Heart right ventricle (tissue), 16 donors: ENCODE measurements around the gene REEP6. TPM values are rescaled to one million over a fixed set of nuclear protein-coding genes. Genes with fewer than 3 reads are reported as not detected.

ENCODE experiments used
- ATAC-seq, 8 donors: fragments of 200-7000 bp; cut with Tn5 transposase; one replicate each; pipeline ENCODE4 v1.9.1; 2020; ENCODE audit warnings: mild to moderate bottlenecking in 8 of 8, moderate library complexity in 8 of 8, moderate number of reproducible peaks in 1 of 8
- DNase-seq, 2 donors: peaks; one replicate each; pipeline ENCODE4 v3.0.0-alpha.2; 2020
- H3K27ac ChIP-seq, 10 donors: fragments of 200-600 bp; sonication (generic) in 2 of 10; one replicate each; pipeline versions ENCODE4 v1.5.0 to v1.8.0; 2020 to 2022; ENCODE audit warnings: mild to moderate bottlenecking in 3 of 10
- H3K27me3 ChIP-seq, 7 donors: fragments of 200-600 bp; one replicate each; pipeline ENCODE4 v1.8.0; 2021 to 2022; ENCODE audit warnings: mild to moderate bottlenecking in 2 of 7
- H3K36me3 ChIP-seq, 9 donors: fragments of 200-600 bp; sonication (generic) in 1 of 9; one replicate each; pipeline versions ENCODE4 v1.5.0 to v1.8.0; 2020 to 2022; ENCODE audit warnings: mild to moderate bottlenecking in 2 of 9
- H3K4me1 ChIP-seq, 9 donors: fragments of 200-600 bp; sonication (generic) in 1 of 9; one replicate each; pipeline versions ENCODE4 v1.5.0 to v1.8.0; 2020 to 2022; ENCODE audit warnings: mild to moderate bottlenecking in 4 of 9
- H3K4me3 ChIP-seq, 10 donors: fragments of 200-600 bp; sonication (generic) in 2 of 10; one replicate each; pipeline versions ENCODE4 v1.5.0 to v1.8.0; 2020 to 2022; ENCODE audit warnings: mild to moderate bottlenecking in 7 of 10, moderate library complexity in 2 of 10
- H3K9me3 ChIP-seq, 11 donors: fragments of 200-600 bp in 10 of 11; sonication (generic) in 2 of 11; one replicate each; pipeline versions ENCODE4 v1.5.0 to v1.8.0; 2013 to 2022; ENCODE audit warnings: mild to moderate bottlenecking in 2 of 11, control low read depth in 1 of 11, moderate library complexity in 1 of 11
- CTCF ChIP-seq, 9 donors: fragments of 200-600 bp; sonication (generic) in 2 of 9; IDR thresholded peaks; one replicate each; pipeline versions ENCODE4 v1.5.0 to v1.8.0; 2021 to 2022; ENCODE audit warnings: antibody characterized with exemption in 9 of 9, mild to moderate bottlenecking in 5 of 9, moderate library complexity in 1 of 9
- WGBS, 2 donors: extraction: QIAGEN DNeasy Blood & Tissue Kit; methylation state at CpG; one replicate each; pipeline ENCODE4 v1.1.7; 2013; ENCODE audit warnings: inconsistent platforms in 1 of 2; 5-methylcytosine and 5-hydroxymethylcytosine counted together
- intact Hi-C, 10 donors: fragments of 100-400 bp; cut with DNase I; formaldehyde crosslinking; loops; one replicate each; pipeline versions ENCODE4 v1.11.1 to v1.14.2; 2022
- polyA plus RNA-seq, 2 donors: library from polyadenylated mRNA; stranded (reverse); fragments of 200-250 nt; gene quantifications; one replicate each; pipeline ENCODE4 v1.2.3, GENCODE V29; 2013
- total RNA-seq, 10 donors: library from RNA; stranded (reverse); fragmentation: NEBNext Ultra II Directional in 3 of 10; extraction: Animal tissue kit (Norgen Biotek cat#: 25700) in 3 of 10; gene quantifications; one replicate each; pipeline versions ENCODE4 v1.2.1 to v1.2.4, GENCODE V29; 2021 to 2023
- donor health status: Arrhythmogenic right ventricular cardiomyopathy.
- donor health status: ischemic (EF 13 %, LVEDD 7.1; RV severe dilation, severe dysfunction).
- donor health status: healthy with polysubstance abuse.
- donor health status: DM: no; HTN: yes; CAD: no.
- donor health status: DM: no; HTN: no; CAD: no.
- donor health status: ischemic (EF 25% LVEDD 6.9; RV normal size, moderate dysfunction).
- donor health status: ischemic (EF 25% LVEDD 5.7; RV mildly dilated, moderate dysfunction).
- donor health status: healthy.
- donor health status: DM: yes; HTN: yes; CAD: no.
- donor health status: Ischemic cardiomyopathy.
- donor health status: ischemic (EF 35%, LVEDD 5.7; RV mildly dilated, moderate dysfunction).
- donor health status: nonischemic (EF 11% LVEDD 7.7; RV severe dilation, severe dysfunction).
- donor health status: DM: yes; HTN: yes; CAD: no.
- donor health status: PGD.
- donor health status: ischemic (EF 29% LVEDD 5.4; RV normal size, mild dysfunction).
- donor health status: nonischemic (EF 23%, LVEDD 6.1; RV moderate dilation, normal function).

REEP6 gene
- total and polyA plus RNA-seq, 12 donors, result 1.8 to 5.0 (median 3.8) TPM

GRCh38 chr19:1513499-1514294 is 22.7 kb downstream of the REEP6 start:
- peak in 1 of 2 donors; percentile 60 for DNase-seq
- Histone ChIP-seq H3K36me3 (no peaks in the 10 kb centered on the region), H3K9me3 (peaks cover 0 to 1% (median 0%) of the 10 kb centered on the region in 11 donors), H3K4me3 (peak overlapping the region; percentile 43 to 74 (median 63)), H3K4me1 (peaks cover 7 to 49% (median 17%) of the 10 kb centered on the region in 9 donors), H3K27ac (peak overlapping the region; percentile 77 to 97 (median 90)), H3K27me3 (peaks cover 0 to 58% (median 17%) of the 10 kb centered on the region in 7 donors)
- WGBS, 2 donors, result 4 to 5% methylated on average over 50 to 51 of the region's 52 CpGs
- intact Hi-C loops, result loop anchor here in 4 of 10 donors (5.0 to 10.0 kb wide), 3 partner anchors 49 to 236 kb away; partner anchors contain the start of gene FAM174C (in 1 of the 4)
- peak; percentile 34 to 63 (median 49) for ATAC-seq
- TF ChIP-seq CTCF (IDR thresholded peaks at IDR 0.05), result peak; percentile 37 to 69 (median 63)

- no peaks in the 10 kb centered on the region for H3K36me3 ChIP-seq
- no peak for ATAC-seq
- H3K27ac ChIP-seq, result peak overlapping the region in 2 of 10 donors; percentile 93 to 94
- H3K27me3 ChIP-seq, result peaks cover 0 to 58% (median 17%) of the 10 kb centered on the region in 7 donors
- intact Hi-C loops, result loop anchor here in 4 of 10 donors (5.0 to 10.0 kb wide), 3 partner anchors 49 to 237 kb away; partner anchors contain the start of gene FAM174C (in 1 of the 4)
- no peak for DNase-seq
- TF ChIP-seq CTCF (IDR thresholded peaks at IDR 0.05), result no peak
- 73 to 76% methylated on average over 10 of the region's 10 CpGs for WGBS, 2 donors
- H3K4me3 ChIP-seq, result no peak overlapping the region
- no peaks in the 10 kb centered on the region for H3K9me3 ChIP-seq
- H3K4me1 ChIP-seq, result peaks cover 7 to 45% (median 17%) of the 10 kb centered on the region in 9 donors
These were observed 23.3 kb downstream of the REEP6 start for GRCh38 chr19:1514295-1514661.

- no peak for ATAC-seq
- H3K4me1 ChIP-seq, result peaks cover 7 to 39% (median 17%) of the 10 kb centered on the region in 9 donors
- peaks cover 0 to 52% (median 17%) of the 10 kb centered on the region in 7 donors for H3K27me3 ChIP-seq
- no peak for DNase-seq
- H3K4me3 ChIP-seq, result no peak overlapping the region
- H3K9me3 ChIP-seq, result no peaks in the 10 kb centered on the region
- intact Hi-C loops, result loop anchor here in 4 of 10 donors (5.0 to 10.0 kb wide), 3 partner anchors 50 to 238 kb away; partner anchors contain the start of gene FAM174C (in 1 of the 4)
- H3K27ac ChIP-seq, result no peak overlapping the region
- TF ChIP-seq CTCF (IDR thresholded peaks at IDR 0.05), result no peak
- 68 to 72% methylated on average over 14 of the region's 14 CpGs for WGBS, 2 donors
- no peaks in the 10 kb centered on the region for H3K36me3 ChIP-seq
These were observed 24.2 kb downstream of the REEP6 start for GRCh38 chr19:1514986-1515721.

GRCh38 chr19:1516395-1516753 is 25.4 kb downstream of the REEP6 start:
- ATAC-seq, result no peak
- Histone ChIP-seq H3K4me3 (no peak overlapping the region), H3K9me3 (no peaks in the 10 kb centered on the region), H3K27me3 (peaks cover 0 to 40% (median 17%) of the 10 kb centered on the region in 7 donors), H3K27ac (no peak overlapping the region), H3K36me3 (no peaks in the 10 kb centered on the region), H3K4me1 (peaks cover 7 to 29% (median 19%) of the 10 kb centered on the region in 9 donors)
- intact Hi-C loops, result loop anchor here in 4 of 10 donors (10.0 kb wide), 2 partner anchors 52 to 72 kb away; no protein-coding TSS in a partner anchor
- 72 to 79% methylated on average over 8 of the region's 8 CpGs for WGBS, 2 donors
- DNase-seq, result no peak
- no peak for TF ChIP-seq CTCF (IDR thresholded peaks at IDR 0.05)
